GM12878 (cell line): ENCODE results near the gene MIPOL1. TPM values are rescaled to one million over a fixed set of nuclear protein-coding genes. Genes with fewer than 3 reads are reported as not detected.

ENCODE experiments used
- ATAC-seq: fragments of 200-7000 bp; cut with Tn5 transposase; 3 replicates; pipeline ENCODE4 v1.9.1; 2020; ENCODE audit warnings: mild to moderate bottlenecking, moderate library complexity
- BruUV-seq: library from RNA; stranded (reverse); fragments of 400-500 nt; replicated peaks from 2 replicates; lab custom pipeline; 2021; lab: Mats Ljungman, UMichigan
- CTCF ChIA-PET: fragments of 300-600 bp; sonication (Branson Sonifier 250); formaldehyde crosslinking; extraction: SDS; loops from one replicate; lab custom pipeline; 2021; ENCODE audit warnings: inconsistent platforms; lab: Yijun Ruan, JAX
- POLR2A ChIA-PET: fragments of 350-600 bp; formaldehyde crosslinking; extraction: SDS; loops from one replicate; lab custom pipeline; 2021; ENCODE audit warnings: inconsistent platforms; lab: Charles Lee
- RAD21 ChIA-PET: fragments of 300-600 bp; sonication (Branson Sonifier 250); formaldehyde crosslinking; loops from one replicate; lab custom pipeline; 2023; ENCODE audit warnings: antibody characterized with exemption; ENCODE audit not compliant: unreplicated experiment; lab: Charles Lee
- SMC1A ChIA-PET: fragments of 300-600 bp; sonication (Branson Sonifier 250); formaldehyde crosslinking; loops from one replicate; lab custom pipeline; 2023; ENCODE audit not compliant: unreplicated experiment, uncharacterized antibody; lab: Charles Lee
- DNase-seq: peaks from one replicate; pipeline ENCODE4 v3.0.0-alpha.2; 2011; ENCODE audit warnings: low read depth, low spot score
- FAIRE-seq: peaks from 3 replicates; lab custom pipeline; 2011; peaks lifted over from hg19 to GRCh38; lab: Jason Lieb, UNC
- H2AFZ ChIP-seq: 2 replicates; pipeline ENCODE4 v1.6.0; 2011; ENCODE audit warnings: low read depth, low read length, control low read depth; ENCODE audit not compliant: control insufficient read depth
- H3K27ac ChIP-seq: 2 replicates; pipeline ENCODE4 v1.5.1; 2011; ENCODE audit warnings: control low read depth; ENCODE audit not compliant: control insufficient read depth, insufficient read depth
- H3K27me3 ChIP-seq, 2 experiments: replicated peaks in 1 of 2; 2 replicates each; pipeline versions ENCODE4 v1.6.0 to v1.6.1; 2011; ENCODE audit warnings: low read length in 1 of 2; ENCODE audit not compliant: control insufficient read depth in 2 of 2, insufficient read depth in 2 of 2
- H3K36me3 ChIP-seq, 2 experiments: 2 replicates each; pipeline ENCODE4 v1.5.1; 2011; ENCODE audit warnings: low read length in 1 of 2; ENCODE audit not compliant: control insufficient read depth in 2 of 2, insufficient read depth in 2 of 2
- H3K4me1 ChIP-seq: 2 replicates; pipeline ENCODE4 v1.6.1; 2011; ENCODE audit warnings: mild to moderate bottlenecking, low read length, moderate library complexity, mixed read lengths; ENCODE audit not compliant: control insufficient read depth, insufficient read depth
- H3K4me2 ChIP-seq: 2 replicates; pipeline ENCODE4 v1.6.0; 2011; ENCODE audit warnings: control low read depth; ENCODE audit not compliant: control insufficient read depth, insufficient read depth
- H3K4me3 ChIP-seq: fragments of 200-600 bp; sonication (generic); 2 replicates; pipeline ENCODE4 v1.5.1; 2016
- H3K79me2 ChIP-seq: 2 replicates; pipeline ENCODE4 v1.6.0; 2011; ENCODE audit warnings: low read length; ENCODE audit not compliant: control insufficient read depth, insufficient read depth
- H3K9ac ChIP-seq: 2 replicates; pipeline ENCODE4 v1.8.0; 2011; ENCODE audit warnings: low read length, control low read depth, mixed read lengths; ENCODE audit not compliant: control insufficient read depth, insufficient read depth
- H3K9me3 ChIP-seq: replicated peaks from 3 replicates; pipeline ENCODE4 v1.5.1; 2011; ENCODE audit warnings: mild to moderate bottlenecking, low read length; ENCODE audit not compliant: control insufficient read depth, insufficient read depth
- H4K20me1 ChIP-seq: 2 replicates; pipeline ENCODE4 v1.6.0; 2011; ENCODE audit not compliant: control insufficient read depth, insufficient read depth
- FOS ChIP-seq: IDR thresholded peaks from 3 replicates; pipeline ENCODE4 v1.6.1; 2011; ENCODE audit warnings: borderline replicate concordance; ENCODE audit not compliant: insufficient read length; ENCODE audit errors: extremely low read depth
- GATAD2B ChIP-seq: fragments of 450-650 bp; conservative IDR thresholded peaks from 2 replicates; pipeline ENCODE4 v1.6.1; 2017; ENCODE audit warnings: low read depth, mild to moderate bottlenecking, moderate library complexity
- NR2C2 ChIP-seq: IDR thresholded peaks from 2 replicates; pipeline ENCODE4 v1.6.1; 2011; ENCODE audit warnings: borderline replicate concordance, low read depth; ENCODE audit not compliant: control insufficient read depth, insufficient read length
- SPI1 ChIP-seq: IDR thresholded peaks from 2 replicates; pipeline ENCODE4 v1.6.1; 2011; ENCODE audit warnings: low read depth, mild to moderate bottlenecking, low read length, moderate library complexity, borderline replicate concordance; ENCODE audit not compliant: insufficient read depth
- TCF3 ChIP-seq: IDR thresholded peaks from 2 replicates; pipeline ENCODE4 v1.6.1; 2012; ENCODE audit warnings: low read depth, mild to moderate bottlenecking, low read length, borderline replicate concordance; ENCODE audit not compliant: insufficient read depth
- ZNF24 ChIP-seq: fragments of 450-650 bp; IDR thresholded peaks from 2 replicates; pipeline ENCODE4 v1.6.1; 2017; ENCODE audit warnings: antibody characterized with exemption, mild to moderate bottlenecking
- WGBS: methylation state at CpG from one replicate; pipeline ENCODE4 v1.1.6; 2016; ENCODE audit warnings: low lambda C conversion rate; ENCODE audit not compliant: insufficient replicate concordance, insufficient coverage; ENCODE audit errors: missing lambda C conversion rate; 5-methylcytosine and 5-hydroxymethylcytosine counted together
- in situ Hi-C: fragments of 300-500 bp; cut with MboI; formaldehyde crosslinking; loops from 9 replicates; pipeline ENCODE4 v1.14.3; 2018; ENCODE audit warnings: mixed read lengths
- intact Hi-C: fragments of 100-400 bp; cut with micrococcal nuclease; formaldehyde crosslinking; loops from one replicate; pipeline ENCODE4 v1.14.2; 2022; ENCODE audit not compliant: unreplicated experiment
- polyA plus RNA-seq, 11 experiments: library from polyadenylated mRNA; depleted of rRNA in 4 of 11; unstranded in 6 of 11; stranded (reverse) in 5 of 11; fragments of >200 nt; fragmentation: Nextera tagmentation in 4 of 11; fragmentation: Illumina TruSeq in 1 of 11; extraction: Ambion mirVana in 4 of 11; extraction: Trizol in 1 of 11; gene quantifications; 1 replicate in 1 of 11; 2 replicates in 10 of 11; pipeline versions ENCODE4 v1.2.1 to v1.2.3, GENCODE V29; 2011 to 2016; ENCODE audit warnings: inconsistent platforms in 2 of 11, missing spikeins in 2 of 11, low read depth in 1 of 11
- total RNA-seq, 4 experiments: library from RNA; depleted of rRNA in 3 of 4; stranded (reverse); fragments of >200 nt in 3 of 4; fragmentation: Illumina TruSeq in 1 of 4; extraction: Trizol in 1 of 4; gene quantifications; 2 replicates each; pipeline versions ENCODE4 v1.2.1 to v1.2.3, GENCODE V29; 2013 to 2021
- TF ChIP-seq, protein P1 (sequence below): IDR thresholded peaks from 2 replicates; pipeline ENCODE4 v1.6.1; 2011; ENCODE audit warnings: borderline replicate concordance, low read depth, mild to moderate bottlenecking, moderate library complexity, mixed read lengths, low read length; ENCODE audit not compliant: insufficient read depth; ENCODE audit errors: extremely low read length
- TF ChIP-seq, protein P2 (sequence below): IDR thresholded peaks from 2 replicates; pipeline ENCODE4 v1.6.1; 2012; ENCODE audit warnings: low read length, inconsistent platforms
- TF ChIP-seq, protein P3 (sequence below): IDR thresholded peaks from 2 replicates; pipeline ENCODE4 v1.6.1; 2012; ENCODE audit warnings: low read depth, low read length, improper control_type of control experiment
- TF ChIP-seq, protein P4 (sequence below): fragments of 450-650 bp; IDR thresholded peaks from 2 replicates; pipeline ENCODE4 v1.6.1; 2016; ENCODE audit warnings: mild to moderate bottlenecking, moderate library complexity, borderline replicate concordance

The MIPOL1 gene
- total and polyA plus RNA-seq, 10 of the 15 experiments (the other 5 are each of a cell fraction or from before 2014, with no cell fraction given) = 0.06 TPM; not detected in 9

DNA sequence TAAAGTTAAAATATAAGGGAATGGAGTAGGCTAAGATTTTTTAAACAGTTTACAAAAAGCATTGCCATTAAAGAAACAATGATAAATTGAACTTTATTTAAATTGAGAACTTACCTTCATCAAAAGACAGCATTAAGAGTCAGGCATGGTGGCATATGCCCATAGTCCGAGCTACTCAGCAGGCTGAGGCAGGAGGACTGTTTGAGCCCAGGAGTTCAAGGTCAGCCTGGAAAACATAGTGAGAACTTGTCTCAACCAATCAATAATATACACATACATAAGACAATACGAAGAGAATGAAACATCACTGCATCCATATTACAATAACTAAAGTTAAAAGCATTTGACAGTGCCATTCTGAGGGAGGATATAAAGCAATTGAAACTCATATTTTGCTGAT is 299.7 kb downstream of the MIPOL1 start:
- Histone ChIP-seq H2AFZ (no peak overlapping the region), H3K27me3 (no peaks in the 10 kb centered on the region), H4K20me1 (no peaks in the 10 kb centered on the region)
- no TSS peak for BruUV-seq
- ChIA-PET CTCF (no interaction called here), RAD21 (no interaction called here), POLR2A (no interaction called here)
- DNase-seq (no peak), FAIRE-seq (no peak)
- WGBS = 0% methylated on average over 2 of the region's 2 CpGs
- intact Hi-C loops = no loop called here
- TF ChIP-seq ZNF24 = no peak
- no peak for TF ChIP-seq NR2C2
- TF ChIP-seq, protein P1, sequence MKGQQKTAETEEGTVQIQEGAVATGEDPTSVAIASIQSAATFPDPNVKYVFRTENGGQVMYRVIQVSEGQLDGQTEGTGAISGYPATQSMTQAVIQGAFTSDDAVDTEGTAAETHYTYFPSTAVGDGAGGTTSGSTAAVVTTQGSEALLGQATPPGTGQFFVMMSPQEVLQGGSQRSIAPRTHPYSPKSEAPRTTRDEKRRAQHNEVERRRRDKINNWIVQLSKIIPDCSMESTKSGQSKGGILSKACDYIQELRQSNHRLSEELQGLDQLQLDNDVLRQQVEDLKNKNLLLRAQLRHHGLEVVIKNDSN = no peak
- TF ChIP-seq, all 136 proteins: peak for 0
- Histone ChIP-seq H3K4me1 (no peaks in the 10 kb centered on the region), H3K4me3 (no peak overlapping the region), H3K9me3 (no peaks in the 10 kb centered on the region), H3K4me2 (no peak overlapping the region), H3K9ac (no peak overlapping the region), H3K36me3 (no peaks in the 10 kb centered on the region), H3K79me2 (no peaks in the 10 kb centered on the region), H3K27ac (no peak overlapping the region)
- ATAC-seq = no peak
- SMC1A ChIA-PET = no interaction called here
- in situ Hi-C loops = no loop called here

DNA sequence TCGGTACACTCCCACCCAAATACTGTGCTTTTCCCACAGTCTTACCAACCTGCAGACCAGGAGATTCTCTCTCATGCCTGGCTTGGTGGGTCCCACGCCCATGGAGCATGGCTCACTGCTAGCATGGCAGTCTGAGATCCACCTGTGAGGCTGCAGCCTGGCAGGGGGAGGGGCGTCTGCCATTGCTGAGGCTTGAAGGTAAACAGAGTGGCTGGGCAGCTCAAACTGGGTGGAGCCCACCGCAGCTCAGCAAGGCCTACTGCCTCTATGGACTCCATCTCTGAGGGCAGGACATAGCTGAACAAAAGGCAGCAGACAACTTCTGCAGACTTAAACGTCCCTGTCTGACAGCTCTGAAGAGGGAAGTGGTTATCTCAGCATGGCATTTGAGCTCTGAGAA is 304.1 kb downstream of the MIPOL1 start:
- H3K9me3 ChIP-seq = no peaks in the 10 kb centered on the region
- no peak overlapping the region for H3K9ac ChIP-seq
- POLR2A ChIA-PET = no interaction called here
- no peaks in the 10 kb centered on the region for H3K79me2 ChIP-seq
- no peaks in the 10 kb centered on the region for H4K20me1 ChIP-seq
- SMC1A ChIA-PET = no interaction called here
- in situ Hi-C loops (no loop called here), intact Hi-C loops (no loop called here)
- DNase-seq (no peak), FAIRE-seq (no peak), ATAC-seq (no peak)
- H2AFZ ChIP-seq = no peak overlapping the region
- BruUV-seq = no TSS peak
- no peak overlapping the region for H3K4me3 ChIP-seq
- RAD21 ChIA-PET = no interaction called here
- no peaks in the 10 kb centered on the region for H3K4me1 ChIP-seq
- no peaks in the 10 kb centered on the region for H3K36me3 ChIP-seq
- no peak overlapping the region for H3K4me2 ChIP-seq
- CTCF ChIA-PET = no interaction called here
- WGBS = 0% methylated on average over 5 of the region's 5 CpGs
- H3K27me3 ChIP-seq = no peaks in the 10 kb centered on the region
- H3K27ac ChIP-seq = no peak overlapping the region
- TF ChIP-seq FOS (no peak), SPI1 (no peak), TCF3 (no peak), GATAD2B (no peak), NR2C2 (no peak)
- TF ChIP-seq, protein P2, sequence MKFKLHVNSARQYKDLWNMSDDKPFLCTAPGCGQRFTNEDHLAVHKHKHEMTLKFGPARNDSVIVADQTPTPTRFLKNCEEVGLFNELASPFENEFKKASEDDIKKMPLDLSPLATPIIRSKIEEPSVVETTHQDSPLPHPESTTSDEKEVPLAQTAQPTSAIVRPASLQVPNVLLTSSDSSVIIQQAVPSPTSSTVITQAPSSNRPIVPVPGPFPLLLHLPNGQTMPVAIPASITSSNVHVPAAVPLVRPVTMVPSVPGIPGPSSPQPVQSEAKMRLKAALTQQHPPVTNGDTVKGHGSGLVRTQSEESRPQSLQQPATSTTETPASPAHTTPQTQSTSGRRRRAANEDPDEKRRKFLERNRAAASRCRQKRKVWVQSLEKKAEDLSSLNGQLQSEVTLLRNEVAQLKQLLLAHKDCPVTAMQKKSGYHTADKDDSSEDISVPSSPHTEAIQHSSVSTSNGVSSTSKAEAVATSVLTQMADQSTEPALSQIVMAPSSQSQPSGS = no peak
- TF ChIP-seq, protein P3, sequence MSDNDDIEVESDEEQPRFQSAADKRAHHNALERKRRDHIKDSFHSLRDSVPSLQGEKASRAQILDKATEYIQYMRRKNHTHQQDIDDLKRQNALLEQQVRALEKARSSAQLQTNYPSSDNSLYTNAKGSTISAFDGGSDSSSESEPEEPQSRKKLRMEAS = no peak
- TF ChIP-seq, protein P4, sequence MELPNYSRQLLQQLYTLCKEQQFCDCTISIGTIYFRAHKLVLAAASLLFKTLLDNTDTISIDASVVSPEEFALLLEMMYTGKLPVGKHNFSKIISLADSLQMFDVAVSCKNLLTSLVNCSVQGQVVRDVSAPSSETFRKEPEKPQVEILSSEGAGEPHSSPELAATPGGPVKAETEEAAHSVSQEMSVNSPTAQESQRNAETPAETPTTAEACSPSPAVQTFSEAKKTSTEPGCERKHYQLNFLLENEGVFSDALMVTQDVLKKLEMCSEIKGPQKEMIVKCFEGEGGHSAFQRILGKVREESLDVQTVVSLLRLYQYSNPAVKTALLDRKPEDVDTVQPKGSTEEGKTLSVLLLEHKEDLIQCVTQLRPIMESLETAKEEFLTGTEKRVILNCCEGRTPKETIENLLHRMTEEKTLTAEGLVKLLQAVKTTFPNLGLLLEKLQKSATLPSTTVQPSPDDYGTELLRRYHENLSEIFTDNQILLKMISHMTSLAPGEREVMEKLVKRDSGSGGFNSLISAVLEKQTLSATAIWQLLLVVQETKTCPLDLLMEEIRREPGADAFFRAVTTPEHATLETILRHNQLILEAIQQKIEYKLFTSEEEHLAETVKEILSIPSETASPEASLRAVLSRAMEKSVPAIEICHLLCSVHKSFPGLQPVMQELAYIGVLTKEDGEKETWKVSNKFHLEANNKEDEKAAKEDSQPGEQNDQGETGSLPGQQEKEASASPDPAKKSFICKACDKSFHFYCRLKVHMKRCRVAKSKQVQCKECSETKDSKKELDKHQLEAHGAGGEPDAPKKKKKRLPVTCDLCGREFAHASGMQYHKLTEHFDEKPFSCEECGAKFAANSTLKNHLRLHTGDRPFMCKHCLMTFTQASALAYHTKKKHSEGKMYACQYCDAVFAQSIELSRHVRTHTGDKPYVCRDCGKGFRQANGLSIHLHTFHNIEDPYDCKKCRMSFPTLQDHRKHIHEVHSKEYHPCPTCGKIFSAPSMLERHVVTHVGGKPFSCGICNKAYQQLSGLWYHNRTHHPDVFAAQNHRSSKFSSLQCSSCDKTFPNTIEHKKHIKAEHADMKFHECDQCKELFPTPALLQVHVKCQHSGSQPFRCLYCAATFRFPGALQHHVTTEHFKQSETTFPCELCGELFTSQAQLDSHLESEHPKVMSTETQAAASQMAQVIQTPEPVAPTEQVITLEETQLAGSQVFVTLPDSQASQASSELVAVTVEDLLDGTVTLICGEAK = no peak
